ENCODE data around the gene MYO3A. TPM values are rescaled to one million over a fixed set of nuclear protein-coding genes. Genes with fewer than 3 reads are reported as not detected.

The MYO3A gene
- total and polyA plus RNA-seq, 2 donors from 2014 or later, result 1.9 to 3.1 TPM

- Histone ChIP-seq H3K9me3 (ENCODE audit: control insufficient read depth in 2 of 3, insufficient read depth in 1 of 3, low read length in 3 of 3) (no peaks in the 10 kb centered on the region), H3K27me3 (ENCODE audit: control insufficient read depth, insufficient read depth, low read length) (no peaks in the 10 kb centered on the region), H3K36me3 (ENCODE audit: control insufficient read depth in 2 of 3, insufficient read depth in 3 of 3, low read length in 3 of 3) (no peaks in the 10 kb centered on the region), H3K27ac (ENCODE audit: low read depth in 2 of 2, low read length in 2 of 2) (no peak overlapping the region), H3K4me1 (ENCODE audit: control insufficient read depth in 2 of 3, insufficient read depth in 2 of 3, low read depth in 1 of 3, low read length in 3 of 3) (no peaks in the 10 kb centered on the region), H3K4me3 (ENCODE audit: low read length in 3 of 3) (no peak overlapping the region), H3K9ac (ENCODE audit: low read length in 3 of 3) (no peak overlapping the region)
- TF ChIP-seq, protein P1, sequence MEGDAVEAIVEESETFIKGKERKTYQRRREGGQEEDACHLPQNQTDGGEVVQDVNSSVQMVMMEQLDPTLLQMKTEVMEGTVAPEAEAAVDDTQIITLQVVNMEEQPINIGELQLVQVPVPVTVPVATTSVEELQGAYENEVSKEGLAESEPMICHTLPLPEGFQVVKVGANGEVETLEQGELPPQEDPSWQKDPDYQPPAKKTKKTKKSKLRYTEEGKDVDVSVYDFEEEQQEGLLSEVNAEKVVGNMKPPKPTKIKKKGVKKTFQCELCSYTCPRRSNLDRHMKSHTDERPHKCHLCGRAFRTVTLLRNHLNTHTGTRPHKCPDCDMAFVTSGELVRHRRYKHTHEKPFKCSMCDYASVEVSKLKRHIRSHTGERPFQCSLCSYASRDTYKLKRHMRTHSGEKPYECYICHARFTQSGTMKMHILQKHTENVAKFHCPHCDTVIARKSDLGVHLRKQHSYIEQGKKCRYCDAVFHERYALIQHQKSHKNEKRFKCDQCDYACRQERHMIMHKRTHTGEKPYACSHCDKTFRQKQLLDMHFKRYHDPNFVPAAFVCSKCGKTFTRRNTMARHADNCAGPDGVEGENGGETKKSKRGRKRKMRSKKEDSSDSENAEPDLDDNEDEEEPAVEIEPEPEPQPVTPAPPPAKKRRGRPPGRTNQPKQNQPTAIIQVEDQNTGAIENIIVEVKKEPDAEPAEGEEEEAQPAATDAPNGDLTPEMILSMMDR (IDR thresholded peaks at IDR 0.05; ENCODE audit: borderline replicate concordance, extremely low read depth, insufficient read depth), result no peak
- no peak for FAIRE-seq
- no peak for DNase-seq
- intact Hi-C loops (cut with DNase I), result no loop called here
Measured at GRCh38 chr10:26251925-26252324, 317.9 kb downstream of the MYO3A start.

GRCh38 chr10:26254616-26255015 lies 320.6 kb downstream of the MYO3A start:
- FAIRE-seq, result no peak
- TF ChIP-seq, protein P1 (IDR thresholded peaks at IDR 0.05; ENCODE audit: borderline replicate concordance, extremely low read depth, insufficient read depth), result no peak

GRCh38 chr10:26259341-26259740 lies 325.3 kb downstream of the MYO3A start:
- FAIRE-seq, result no peak
- intact Hi-C loops (cut with DNase I), result no loop called here
- no peaks in the 10 kb centered on the region for H3K36me3 ChIP-seq (ENCODE audit: control insufficient read depth in 2 of 3, insufficient read depth in 3 of 3, low read length in 3 of 3)
- H3K9ac ChIP-seq (ENCODE audit: low read length in 3 of 3), result no peak overlapping the region
- DNase-seq, result no peak
- TF ChIP-seq, protein P1 (IDR thresholded peaks at IDR 0.05; ENCODE audit: borderline replicate concordance, extremely low read depth, insufficient read depth), result no peak
- H3K27me3 ChIP-seq (ENCODE audit: control insufficient read depth, insufficient read depth, low read length), result no peaks in the 10 kb centered on the region
- no peaks in the 10 kb centered on the region for H3K9me3 ChIP-seq (ENCODE audit: control insufficient read depth in 2 of 3, insufficient read depth in 1 of 3, low read length in 3 of 3)
- H3K4me3 ChIP-seq (ENCODE audit: low read length in 3 of 3), result no peak overlapping the region
- H3K27ac ChIP-seq (ENCODE audit: low read depth in 2 of 2, low read length in 2 of 2), result no peak overlapping the region
- H3K4me1 ChIP-seq (ENCODE audit: control insufficient read depth in 2 of 3, insufficient read depth in 2 of 3, low read depth in 1 of 3, low read length in 3 of 3), result no peaks in the 10 kb centered on the region

More at GRCh38 chr10:26254616-26255015, 320.6 kb downstream of the MYO3A start:
- Histone ChIP-seq H3K9me3 (ENCODE audit: control insufficient read depth in 2 of 3, insufficient read depth in 1 of 3, low read length in 3 of 3) (no peaks in the 10 kb centered on the region), H3K4me3 (ENCODE audit: low read length in 3 of 3) (no peak overlapping the region), H3K9ac (ENCODE audit: low read length in 3 of 3) (no peak overlapping the region), H3K27ac (ENCODE audit: low read depth in 2 of 2, low read length in 2 of 2) (no peak overlapping the region), H3K27me3 (ENCODE audit: control insufficient read depth, insufficient read depth, low read length) (no peaks in the 10 kb centered on the region), H3K36me3 (ENCODE audit: control insufficient read depth in 2 of 3, insufficient read depth in 3 of 3, low read length in 3 of 3) (no peaks in the 10 kb centered on the region), H3K4me1 (ENCODE audit: control insufficient read depth in 2 of 3, insufficient read depth in 2 of 3, low read depth in 1 of 3, low read length in 3 of 3) (no peaks in the 10 kb centered on the region)
- DNase-seq, result no peak
- intact Hi-C loops (cut with DNase I), result no loop called here

Measured in kidney (tissue), 14 donors.